HG03196 (cell line): Measurements from ENCODE around the gene ARMC5.
"Not testable (repeated sequence)": the region's sequence is repeated elsewhere in the genome, so short reads cannot be mapped to it uniquely, and the experiment has no call there.

Experiments used
- ATAC-seq: cut with Tn5 transposase; IDR thresholded peaks from one replicate; pipeline ENCODE4 v1.9.1; 2021; ENCODE audit not compliant: unreplicated experiment

Gene ARMC5, protein sequence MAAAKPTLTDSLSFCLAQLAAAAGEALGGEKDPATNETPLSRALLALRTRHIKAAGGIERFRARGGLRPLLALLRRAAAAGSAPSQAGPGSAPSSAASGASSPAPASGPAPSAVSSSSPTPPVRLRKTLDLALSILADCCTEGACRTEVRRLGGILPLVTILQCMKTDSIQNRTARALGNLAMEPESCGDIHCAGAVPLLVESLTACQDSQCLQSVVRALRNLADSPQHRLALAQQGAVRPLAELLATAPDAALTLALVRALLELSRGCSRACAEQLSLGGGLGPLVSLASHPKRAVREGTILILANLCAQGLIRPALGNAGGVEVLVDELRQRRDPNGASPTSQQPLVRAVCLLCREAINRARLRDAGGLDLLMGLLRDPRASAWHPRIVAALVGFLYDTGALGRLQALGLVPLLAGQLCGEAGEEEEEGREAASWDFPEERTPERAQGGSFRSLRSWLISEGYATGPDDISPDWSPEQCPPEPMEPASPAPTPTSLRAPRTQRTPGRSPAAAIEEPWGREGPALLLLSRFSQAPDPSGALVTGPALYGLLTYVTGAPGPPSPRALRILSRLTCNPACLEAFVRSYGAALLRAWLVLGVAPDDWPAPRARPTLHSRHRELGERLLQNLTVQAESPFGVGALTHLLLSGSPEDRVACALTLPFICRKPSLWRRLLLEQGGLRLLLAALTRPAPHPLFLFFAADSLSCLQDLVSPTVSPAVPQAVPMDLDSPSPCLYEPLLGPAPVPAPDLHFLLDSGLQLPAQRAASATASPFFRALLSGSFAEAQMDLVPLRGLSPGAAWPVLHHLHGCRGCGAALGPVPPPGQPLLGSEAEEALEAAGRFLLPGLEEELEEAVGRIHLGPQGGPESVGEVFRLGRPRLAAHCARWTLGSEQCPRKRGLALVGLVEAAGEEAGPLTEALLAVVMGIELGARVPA

DNA sequence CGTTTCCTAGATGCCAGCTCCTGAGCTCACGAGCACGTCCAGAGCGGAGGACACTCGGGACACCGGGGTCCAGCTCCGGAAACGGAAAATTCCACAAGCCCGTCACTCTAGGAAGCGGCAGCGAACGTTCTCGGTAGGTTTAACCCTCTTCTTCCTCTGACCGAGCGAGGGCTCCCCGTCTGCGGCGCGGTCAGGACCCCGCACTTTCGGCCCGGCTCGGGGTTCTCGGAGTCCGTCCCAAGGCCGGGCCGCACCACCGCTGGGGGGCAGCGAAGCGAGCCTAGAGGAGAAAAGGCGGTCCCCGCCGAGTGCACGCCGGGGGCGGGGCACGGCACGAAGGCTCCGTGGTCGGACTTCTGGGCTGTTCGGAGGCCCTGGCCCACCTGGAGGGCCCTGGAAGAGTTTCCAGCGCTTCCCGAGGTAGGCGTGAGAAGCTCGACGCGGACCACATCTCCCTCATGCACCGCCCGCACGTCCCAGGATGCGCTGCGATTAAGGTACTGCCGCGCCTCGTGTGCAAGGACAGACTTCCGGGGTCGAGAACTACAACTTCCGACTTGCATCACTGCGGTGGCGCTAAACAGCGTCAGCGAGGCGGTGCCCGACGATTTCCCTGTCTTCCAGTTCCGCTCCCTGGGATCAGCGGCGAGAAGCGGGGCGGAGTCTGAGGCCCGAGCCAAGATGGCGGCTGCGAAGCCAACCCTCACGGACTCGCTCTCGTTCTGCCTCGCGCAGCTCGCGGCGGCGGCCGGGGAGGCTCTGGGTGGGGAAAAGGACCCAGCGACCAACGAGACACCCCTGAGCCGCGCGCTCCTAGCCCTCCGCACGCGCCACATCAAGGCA, at the start of gene ARMC5:
Gene ARMC5, plus strand, starts transcription at position 658 of the 843 bp plus-strand sequence. Its CDS starts 24 bp downstream, at position 682.
- ATAC-seq, result peak; percentile 75

DNA sequence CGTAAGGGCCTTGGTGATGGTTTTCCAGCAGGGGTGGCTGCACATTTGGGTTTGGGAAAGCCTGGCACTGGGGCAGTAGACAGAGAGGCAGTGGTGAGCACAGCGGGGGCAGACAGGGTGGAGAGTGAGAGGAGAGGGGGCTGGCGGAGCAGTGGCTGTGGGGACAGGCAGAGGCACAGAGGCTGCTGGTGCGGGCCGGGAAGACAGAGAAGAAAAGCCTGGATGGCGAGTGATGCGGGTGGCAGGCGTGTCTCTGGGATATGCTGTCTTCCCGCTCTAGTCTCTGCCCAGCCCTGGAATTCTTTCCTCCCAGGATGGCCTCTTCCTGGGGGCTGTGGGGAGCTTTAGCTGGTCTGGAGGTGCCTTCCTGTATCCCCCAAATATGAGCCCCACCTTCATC, 49.2 kb upstream of the ARMC5 start:
- ATAC-seq, result no peak

DNA sequence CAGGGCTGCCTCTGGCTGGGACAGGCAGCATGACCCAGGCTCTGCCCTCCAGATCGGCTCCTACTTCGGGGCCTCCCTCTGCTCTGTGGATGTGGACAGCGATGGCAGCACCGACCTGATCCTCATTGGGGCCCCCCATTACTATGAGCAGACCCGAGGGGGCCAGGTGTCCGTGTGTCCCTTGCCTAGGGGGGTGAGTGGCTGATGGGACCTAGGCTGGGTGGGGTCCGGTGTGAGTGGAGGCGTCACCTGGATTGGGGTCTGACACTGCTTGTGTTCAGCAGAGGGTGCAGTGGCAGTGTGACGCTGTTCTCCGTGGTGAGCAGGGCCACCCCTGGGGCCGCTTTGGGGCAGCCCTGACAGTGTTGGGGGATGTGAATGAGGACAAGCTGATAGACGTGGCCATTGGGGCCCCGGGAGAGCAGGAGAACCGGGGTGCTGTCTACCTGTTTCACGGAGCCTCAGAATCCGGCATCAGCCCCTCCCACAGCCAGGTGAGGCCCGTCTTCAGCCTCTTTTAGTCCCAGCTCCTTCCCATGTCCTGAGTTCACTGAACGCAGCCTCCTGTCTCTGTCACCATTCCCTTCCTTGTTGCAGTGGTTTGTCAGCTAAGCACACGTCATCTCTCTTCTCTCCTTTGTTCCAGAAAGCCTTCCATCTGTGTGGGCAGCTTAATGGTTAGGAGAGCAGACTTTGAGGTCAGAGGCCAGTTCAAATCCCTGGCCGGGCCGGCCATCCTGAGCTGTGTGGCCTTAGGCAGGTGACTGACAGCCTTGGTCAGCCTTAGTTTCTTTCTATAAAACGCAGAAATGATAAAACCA, 48.1 kb upstream of the ARMC5 start:
- no peak for ATAC-seq

DNA sequence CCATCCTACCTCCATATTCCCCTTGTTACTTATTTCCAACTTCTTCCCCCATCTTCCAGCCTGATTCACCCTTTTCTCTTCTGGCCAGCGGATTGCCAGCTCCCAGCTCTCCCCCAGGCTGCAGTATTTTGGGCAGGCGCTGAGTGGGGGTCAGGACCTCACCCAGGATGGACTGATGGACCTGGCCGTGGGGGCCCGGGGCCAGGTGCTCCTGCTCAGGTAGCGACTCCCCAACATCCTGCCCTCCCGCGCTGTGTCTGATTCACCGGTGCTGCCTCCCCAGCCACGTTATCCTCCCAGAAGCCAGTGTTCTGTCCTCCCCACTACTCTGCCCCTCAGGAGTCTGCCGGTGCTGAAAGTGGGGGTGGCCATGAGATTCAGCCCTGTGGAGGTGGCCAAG, 46.6 kb upstream of the ARMC5 start:
- no peak for ATAC-seq

DNA sequence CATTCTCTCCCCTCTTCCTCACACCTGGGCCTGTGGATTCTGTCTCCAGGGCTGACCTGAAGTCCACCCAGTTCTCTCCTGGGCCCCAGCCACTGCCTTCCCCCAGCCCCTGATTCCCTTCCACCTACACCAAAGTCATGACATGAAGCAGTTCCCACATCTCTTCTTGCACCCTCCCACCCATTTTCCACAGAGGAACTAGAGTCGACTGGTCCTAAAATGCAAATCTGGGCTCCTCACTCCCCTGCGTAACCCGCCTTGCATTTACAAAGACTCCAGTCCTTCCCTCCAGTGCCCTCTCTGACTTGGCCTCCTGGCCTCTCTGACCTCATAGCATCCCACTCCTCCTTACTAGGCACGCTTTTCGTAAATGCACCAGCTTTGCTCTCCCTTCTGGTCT, 45.9 kb upstream of the ARMC5 start:
- ATAC-seq, result no peak

DNA sequence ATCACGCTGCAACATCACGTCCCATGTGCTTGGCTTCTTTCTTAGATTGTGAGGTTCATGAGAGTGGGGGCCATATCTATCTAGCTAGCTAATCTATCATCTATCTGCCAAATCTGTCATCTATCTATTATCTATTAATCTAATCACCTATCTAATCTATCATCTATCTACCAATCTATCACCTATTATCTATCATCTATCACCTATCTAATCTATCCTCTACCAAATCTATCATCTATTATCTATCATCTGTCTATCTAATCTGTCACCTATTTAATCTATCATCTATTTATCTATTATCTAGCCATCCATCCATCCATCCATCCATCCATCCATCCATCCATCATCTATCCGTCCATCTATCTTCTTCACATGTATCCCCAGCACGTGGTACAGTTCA, 45.4 kb upstream of the ARMC5 start:
- no peak for ATAC-seq

DNA sequence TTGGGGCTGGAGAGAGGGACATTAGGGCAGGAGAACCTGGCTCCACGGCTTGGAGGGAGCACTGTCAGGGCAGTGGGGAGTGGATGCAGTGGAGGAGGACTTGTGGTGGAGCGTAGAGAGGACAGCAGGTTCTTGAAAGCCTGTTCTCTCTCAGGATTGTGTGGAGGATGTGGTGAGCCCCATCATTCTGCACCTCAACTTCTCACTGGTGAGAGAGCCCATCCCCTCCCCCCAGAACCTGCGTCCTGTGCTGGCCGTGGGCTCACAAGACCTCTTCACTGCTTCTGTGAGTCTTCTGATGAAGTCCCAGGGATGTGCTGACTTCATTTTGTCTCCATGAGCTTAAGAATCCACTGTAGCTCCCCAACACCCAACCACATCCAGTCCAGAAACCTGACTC, 44.6 kb upstream of the ARMC5 start:
- ATAC-seq, result no peak

DNA sequence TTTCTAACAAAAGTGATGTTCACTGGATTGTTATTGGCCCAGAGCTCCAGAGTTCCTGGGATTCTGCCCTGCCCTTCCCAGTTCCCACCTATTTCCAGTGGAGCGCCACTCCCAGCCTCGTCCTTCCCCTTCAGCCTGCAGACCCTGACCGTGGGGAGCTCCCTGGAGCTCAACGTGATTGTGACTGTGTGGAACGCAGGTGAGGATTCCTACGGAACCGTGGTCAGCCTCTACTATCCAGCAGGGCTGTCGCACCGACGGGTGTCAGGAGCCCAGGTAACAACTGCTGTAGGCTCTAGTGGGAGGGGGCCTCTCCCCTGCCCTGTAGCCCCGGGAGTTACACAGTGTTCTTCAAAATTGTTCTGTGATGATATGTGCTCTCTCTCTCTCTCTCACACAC, 42.9 kb upstream of the ARMC5 start:
- ATAC-seq, result no peak

DNA sequence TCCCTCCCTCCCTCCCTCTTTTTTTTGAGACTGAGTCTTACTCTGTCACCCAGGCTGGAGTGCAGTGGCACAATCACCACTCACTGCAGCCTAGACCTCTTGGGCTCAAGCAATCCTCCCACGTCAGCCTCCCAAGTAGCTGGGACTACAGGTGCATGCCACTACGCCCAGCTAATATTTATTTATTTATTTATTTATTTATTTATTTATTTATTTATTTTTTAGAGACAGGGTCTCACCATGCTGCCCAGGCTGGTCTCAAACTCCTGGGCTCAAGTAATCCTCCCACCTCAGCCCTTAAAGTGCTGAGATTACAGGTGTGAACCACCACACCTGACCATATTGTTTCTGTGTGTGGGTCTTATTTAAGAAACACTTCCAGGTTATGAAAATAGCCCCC, 42.3 kb upstream of the ARMC5 start:
- ATAC-seq, result not testable (repeated sequence)

DNA sequence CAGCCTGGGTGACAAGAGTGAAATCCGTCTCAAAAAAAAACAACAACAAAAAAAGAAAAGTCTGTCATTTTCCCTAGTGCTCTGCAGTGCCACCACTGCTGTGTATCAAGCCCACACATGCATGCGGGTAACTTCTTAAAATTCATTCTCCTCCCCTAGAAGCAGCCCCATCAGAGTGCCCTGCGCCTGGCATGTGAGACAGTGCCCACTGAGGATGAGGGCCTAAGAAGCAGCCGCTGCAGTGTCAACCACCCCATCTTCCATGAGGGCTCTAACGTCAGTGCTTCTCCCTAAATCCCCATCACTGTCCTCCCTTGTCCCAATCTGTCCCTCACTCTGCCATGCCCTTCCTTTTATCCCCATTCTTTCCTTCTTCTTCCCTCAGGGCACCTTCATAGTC, 41.4 kb upstream of the ARMC5 start:
- ATAC-seq, result no peak

DNA sequence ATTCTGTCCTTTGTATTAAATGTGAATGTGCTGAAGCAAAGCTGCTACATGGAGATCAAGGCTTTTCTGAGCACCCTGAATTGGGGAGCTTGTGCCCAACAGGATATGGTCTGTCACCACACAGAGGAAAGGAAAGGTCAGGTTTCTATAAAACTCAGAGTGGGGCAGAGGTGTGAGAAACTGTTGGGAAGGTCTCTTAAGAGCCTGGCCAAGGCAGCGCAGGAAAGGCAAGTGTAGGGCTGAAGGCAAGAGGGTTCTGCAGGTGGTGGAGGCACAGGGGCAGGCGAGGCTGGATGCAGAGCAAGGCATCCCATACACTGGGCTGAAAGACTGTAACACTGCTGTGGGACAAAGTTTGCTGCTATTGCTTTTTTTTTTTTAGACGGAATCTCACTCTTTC, 39.3 kb upstream of the ARMC5 start:
- no peak for ATAC-seq

DNA sequence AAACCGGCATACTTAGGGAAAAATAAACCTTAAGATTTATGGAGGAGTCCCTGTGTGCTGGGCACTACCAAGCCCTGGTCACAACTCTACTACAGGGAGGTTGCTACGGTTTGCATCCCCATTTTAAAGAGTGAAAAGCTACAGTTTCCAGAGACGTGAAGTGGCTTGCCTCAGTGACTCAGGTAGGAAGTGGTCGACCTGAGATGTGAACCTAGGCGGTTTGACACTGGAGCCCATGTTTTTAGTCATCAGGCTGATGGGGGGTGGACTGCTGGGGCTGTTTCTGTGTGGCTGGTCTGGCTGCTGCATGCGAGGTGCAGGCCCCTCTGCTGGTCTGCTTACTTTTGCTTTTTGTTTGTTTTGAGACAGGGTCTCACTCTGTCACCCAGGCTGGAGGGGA, 37.7 kb upstream of the ARMC5 start:
- no peak for ATAC-seq

DNA sequence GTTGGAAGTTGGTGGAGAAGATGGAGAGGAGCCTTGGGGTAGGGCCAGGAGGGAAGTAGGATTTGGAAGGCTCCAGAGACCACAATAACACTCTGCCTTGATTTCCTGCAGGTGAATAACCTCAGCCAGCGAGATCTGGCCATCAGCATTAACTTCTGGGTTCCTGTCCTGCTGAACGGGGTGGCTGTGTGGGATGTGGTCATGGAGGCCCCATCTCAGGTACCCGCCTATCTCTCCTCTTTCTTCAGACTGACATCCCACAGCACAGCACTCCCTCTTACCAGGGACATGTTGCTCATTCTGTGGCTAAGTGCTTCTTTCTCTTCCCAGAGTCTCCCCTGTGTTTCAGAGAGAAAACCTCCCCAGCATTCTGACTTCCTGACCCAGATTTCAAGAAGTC, 36.1 kb upstream of the ARMC5 start:
- ATAC-seq, result no peak

DNA sequence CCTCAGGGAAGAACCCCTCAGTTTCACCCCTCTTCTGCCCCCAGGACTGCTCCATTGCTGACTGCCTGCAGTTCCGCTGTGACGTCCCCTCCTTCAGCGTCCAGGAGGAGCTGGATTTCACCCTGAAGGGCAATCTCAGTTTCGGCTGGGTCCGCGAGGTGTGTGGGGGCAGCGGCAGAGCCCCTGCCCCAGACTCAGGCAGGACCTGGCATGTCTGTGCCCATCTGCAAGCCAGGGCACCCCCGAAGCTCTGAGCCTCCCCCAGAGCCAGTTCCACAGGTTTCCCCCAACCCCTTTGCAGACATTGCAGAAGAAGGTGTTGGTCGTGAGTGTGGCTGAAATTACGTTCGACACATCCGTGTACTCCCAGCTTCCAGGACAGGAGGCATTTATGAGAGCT, 35.5 kb upstream of the ARMC5 start:
- ATAC-seq, result no peak

DNA sequence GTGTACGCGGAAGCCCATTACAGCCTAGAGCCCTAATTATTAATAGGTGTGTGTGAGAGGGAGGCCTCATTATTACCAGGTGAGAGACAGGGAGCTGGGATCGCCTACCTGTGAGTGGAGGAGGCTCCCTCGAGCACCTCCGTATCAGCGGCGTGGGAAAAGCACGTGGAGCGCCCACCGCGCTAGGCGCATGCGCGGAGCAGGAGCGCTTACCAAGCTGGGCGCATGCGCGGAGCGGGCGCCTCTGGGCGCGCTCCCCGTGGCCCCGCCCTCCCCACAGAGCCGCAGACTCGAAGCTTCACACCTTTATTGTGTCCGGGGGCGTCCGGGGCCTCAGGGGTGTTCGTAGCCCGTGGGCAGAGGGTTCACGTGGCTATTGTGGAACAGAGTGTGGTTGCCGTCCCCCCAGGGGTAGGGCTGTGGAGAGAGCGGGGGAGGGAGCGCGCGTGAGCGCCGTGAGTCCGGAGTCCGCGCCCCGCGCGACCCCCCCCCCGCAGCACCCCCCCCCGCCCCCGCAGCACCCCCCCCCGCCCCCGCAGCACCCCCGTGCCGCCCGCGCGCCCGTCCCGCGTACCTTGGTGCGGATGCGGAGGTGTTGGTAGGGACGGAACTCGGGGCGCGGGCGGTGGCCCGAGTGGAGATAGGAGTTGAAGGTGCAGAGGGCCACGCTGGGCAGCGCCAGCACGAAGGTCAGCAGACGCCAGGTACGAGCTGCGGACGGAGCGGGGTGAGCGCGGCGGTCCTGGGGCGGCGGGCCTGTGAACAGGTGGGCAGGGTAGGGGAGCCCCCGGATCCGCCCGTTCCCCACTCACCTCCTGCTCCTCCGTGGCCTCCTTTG, 31.6 kb upstream of the ARMC5 start:
- ATAC-seq, result no peak

DNA sequence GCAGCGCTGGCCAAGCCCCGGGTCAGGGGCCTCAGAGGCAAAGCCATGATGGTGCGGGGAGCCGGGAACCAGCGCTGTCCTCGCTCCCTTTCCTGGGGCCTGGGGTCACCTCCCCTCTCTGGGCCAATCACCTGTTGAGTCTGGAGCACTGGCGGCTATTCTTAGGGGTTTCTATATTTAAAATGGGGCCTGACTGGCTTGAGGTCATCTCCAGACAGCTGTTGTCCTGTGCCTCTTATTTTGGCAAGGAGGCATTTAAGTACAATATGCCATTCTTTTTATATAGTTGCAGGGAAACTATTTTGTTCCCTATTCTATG, 31.1 kb upstream of the ARMC5 start, which contains the start of gene COX6A2:
Gene COX6A2, minus strand, starts transcription at position 82 of the 319 bp plus-strand sequence. Its CDS starts 35 bp downstream, at position 47.
- ATAC-seq, result no peak

DNA sequence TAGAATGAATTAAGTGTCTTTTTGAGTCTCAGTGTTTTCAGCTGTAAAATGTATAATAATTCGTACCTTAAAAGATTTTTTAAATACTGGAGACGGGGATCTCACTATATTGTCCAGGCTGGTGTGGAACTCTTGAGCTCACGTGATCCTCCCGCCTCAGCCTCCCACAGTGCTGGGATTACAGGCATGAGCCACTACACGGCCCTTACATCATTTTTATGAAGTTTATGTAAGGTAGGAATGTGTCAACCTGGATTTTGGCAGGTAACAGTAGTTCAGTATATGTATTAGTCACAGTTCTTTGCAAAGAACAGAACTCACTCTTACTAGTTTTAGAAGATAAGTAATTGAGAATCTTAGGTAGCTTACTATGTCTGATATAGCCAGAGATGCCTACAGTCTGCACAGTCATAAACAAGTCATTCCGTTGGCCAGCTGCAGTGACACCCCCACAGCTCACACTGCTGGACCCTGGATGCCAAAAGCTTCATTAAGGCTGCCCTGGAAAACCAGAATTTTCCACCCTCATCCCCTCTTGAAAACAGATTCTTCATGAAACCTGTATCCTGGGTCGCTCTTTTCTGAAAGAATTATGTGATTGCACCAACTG, 30.6 kb upstream of the ARMC5 start:
- no peak for ATAC-seq

DNA sequence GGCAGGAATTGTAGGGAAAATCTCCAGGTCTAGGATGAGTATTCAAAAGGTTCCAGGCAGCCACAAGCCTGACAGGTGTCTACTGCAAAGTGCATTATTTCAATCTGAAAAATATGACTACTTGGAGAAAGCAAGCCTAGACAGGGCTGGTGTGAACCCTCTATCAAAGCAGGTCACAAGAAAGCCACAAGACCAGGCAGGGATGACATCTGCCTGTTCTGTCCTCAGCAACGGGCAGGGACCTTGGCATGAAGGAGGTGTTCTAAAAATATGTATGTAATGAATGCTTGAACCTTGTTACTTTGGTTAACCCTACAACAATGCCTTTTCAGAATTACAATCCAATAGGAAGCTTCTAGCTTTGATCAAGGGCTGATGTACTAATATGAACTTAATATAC, 30.0 kb upstream of the ARMC5 start:
- no peak for ATAC-seq

DNA sequence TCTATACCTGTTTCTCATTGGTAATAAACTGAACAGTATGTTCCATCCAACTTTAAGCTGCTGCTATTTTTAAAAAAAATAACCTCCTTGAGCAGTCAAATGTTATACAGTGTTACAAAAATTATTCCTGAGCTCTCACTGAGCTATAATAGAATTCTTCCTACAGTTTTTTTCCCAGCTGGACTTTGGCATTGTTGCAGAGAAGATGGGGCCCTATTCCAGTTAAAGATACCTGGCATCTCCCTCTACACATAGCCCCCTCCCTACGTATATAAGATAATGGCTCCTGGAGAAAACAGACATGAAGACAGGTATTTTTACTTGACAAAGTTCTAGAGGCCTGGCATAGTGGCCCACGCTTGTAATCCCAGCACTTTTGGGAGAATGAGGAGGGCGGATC, 29.5 kb upstream of the ARMC5 start:
- no peak for ATAC-seq
